Measurements from ENCODE around the gene RIMKLA. TPM values are rescaled to one million over a fixed set of nuclear protein-coding genes. Genes with fewer than 3 reads are reported as not detected.

RIMKLA gene
- total and polyA plus RNA-seq, 2 of the 13 experiments (the other 11 are each of a cell fraction or from before 2014, with no cell fraction given): 2.5 to 3.8 TPM

- TF ChIP-seq DMAP1 (CRISPR knock-in tag; IDR thresholded peaks at IDR 0.05) (peak; percentile 77), YEATS4 (CRISPR knock-in tag; IDR thresholded peaks at IDR 0.05; ENCODE audit: borderline replicate concordance) (peak; percentile 88), KIAA2018 (CRISPR knock-in tag; IDR thresholded peaks at IDR 0.05; ENCODE audit: borderline replicate concordance) (no peak), TCF12 (IDR thresholded peaks at IDR 0.05) (no peak), TCF12 (CRISPR knock-in tag; IDR thresholded peaks at IDR 0.05) (no peak; the same call in 1 of the 2 replicates), ZKSCAN8 (CRISPR knock-in tag; IDR thresholded peaks at IDR 0.05; ENCODE audit: borderline replicate concordance) (0 out of 2 replicates have a peak, but pooled peaks have one; percentile 17), TRAFD1 (CRISPR knock-in tag; IDR thresholded peaks at IDR 0.05; ENCODE audit: borderline replicate concordance) (no peak), MAF1 (CRISPR knock-in tag; IDR thresholded peaks at IDR 0.05; ENCODE audit: borderline replicate concordance) (no peak), ZNF230 (CRISPR knock-in tag; IDR thresholded peaks at IDR 0.05) (peak; percentile 87; the same call in 1 of the 2 replicates), NFAT5 (CRISPR knock-in tag; IDR thresholded peaks at IDR 0.05) (no peak), GMEB1 (CRISPR knock-in tag; IDR thresholded peaks at IDR 0.05; ENCODE audit: borderline replicate concordance) (peak; percentile 91)
Measured at GRCh38 chr1:42456010-42456753, 75.6 kb downstream of the RIMKLA start, which contains the start of the genes PPCS and ZMYND12 (continued).

Measured in HepG2 (cell line).